Neuronal stem cell (in vitro differentiated cells): ENCODE measurements around the gene SELENOF.

Experiments used
- DNase-seq: peaks from one replicate; pipeline ENCODE4 v3.0.0-alpha.2; 2013; ENCODE audit warnings: low spot score
- H2AFZ ChIP-seq: one replicate; pipeline ENCODE4 v1.6.1; 2013; ENCODE audit warnings: mild to moderate bottlenecking, low read length, inconsistent platforms
- H2AK5ac ChIP-seq: 2 replicates; pipeline ENCODE4 v1.6.1; 2013; ENCODE audit warnings: low read depth, mild to moderate bottlenecking, inconsistent platforms, low read length, moderate library complexity, mixed read lengths
- H2BK120ac ChIP-seq: 2 replicates; pipeline ENCODE4 v1.6.1; 2013; ENCODE audit warnings: low read depth, mild to moderate bottlenecking, inconsistent platforms, low read length, moderate library complexity, mixed read lengths
- H2BK12ac ChIP-seq: one replicate; pipeline ENCODE4 v1.6.1; 2013; ENCODE audit warnings: low read length, inconsistent platforms
- H2BK15ac ChIP-seq: 2 replicates; pipeline ENCODE4 v1.6.1; 2013; ENCODE audit warnings: mild to moderate bottlenecking, low read length, inconsistent platforms, mixed read lengths
- H2BK5ac ChIP-seq: one replicate; pipeline ENCODE4 v1.6.1; 2013; ENCODE audit warnings: inconsistent platforms, mild to moderate bottlenecking, low read length, moderate library complexity
- H3K14ac ChIP-seq: one replicate; pipeline ENCODE4 v1.6.1; 2013; ENCODE audit warnings: low read length, inconsistent platforms
- H3K18ac ChIP-seq: 2 replicates; pipeline ENCODE4 v1.6.1; 2013; ENCODE audit warnings: low read length, inconsistent platforms
- H3K23ac ChIP-seq: 2 replicates; pipeline ENCODE4 v1.6.1; 2013; ENCODE audit warnings: low read depth, mild to moderate bottlenecking, mixed read lengths, low read length, inconsistent platforms; ENCODE audit not compliant: poor library complexity
- H3K27ac ChIP-seq: replicated peaks from 3 replicates; pipeline ENCODE4 v1.5.1; 2013; ENCODE audit warnings: low read length, inconsistent platforms
- H3K27me3 ChIP-seq, 3 experiments: 2 replicates each; pipeline ENCODE4 v1.6.1; 2013; ENCODE audit warnings: low read length in 3 of 3, mild to moderate bottlenecking in 2 of 3, inconsistent platforms in 1 of 3, low read depth in 1 of 3, mixed read lengths in 1 of 3, moderate library complexity in 1 of 3; ENCODE audit not compliant: control insufficient read depth in 3 of 3, insufficient read depth in 3 of 3
- H3K36me3 ChIP-seq, 2 donors: replicated peaks in 1 of 2; 2 replicates each; pipeline ENCODE4 v1.6.1; 2013; ENCODE audit warnings: low read length in 2 of 2; ENCODE audit not compliant: control insufficient read depth in 2 of 2, insufficient read depth in 2 of 2
- H3K4ac ChIP-seq: 2 replicates; pipeline ENCODE4 v1.6.1; 2013; ENCODE audit warnings: inconsistent platforms, mild to moderate bottlenecking, low read length, moderate library complexity
- H3K4me1 ChIP-seq, 2 donors: 1 replicate in 1 of 2; 2 replicates in 1 of 2; pipeline ENCODE4 v1.6.1; 2013; ENCODE audit warnings: low read length in 2 of 2, low read depth in 1 of 2; ENCODE audit not compliant: control insufficient read depth in 2 of 2, insufficient read depth in 1 of 2
- H3K4me2 ChIP-seq: one replicate; pipeline ENCODE4 v1.6.1; 2013; ENCODE audit warnings: mild to moderate bottlenecking, low read length, inconsistent platforms; ENCODE audit not compliant: insufficient read depth, poor library complexity, severe bottlenecking
- H3K4me3 ChIP-seq, 2 donors: 2 replicates each; pipeline ENCODE4 v1.5.1; 2013; ENCODE audit warnings: low read length in 2 of 2, mild to moderate bottlenecking in 2 of 2, inconsistent platforms in 1 of 2, moderate library complexity in 1 of 2
- H3K79me1 ChIP-seq: one replicate; pipeline ENCODE4 v1.6.1; 2013; ENCODE audit warnings: low read depth, mild to moderate bottlenecking, inconsistent platforms, low read length, moderate library complexity
- H3K9ac ChIP-seq: one replicate; pipeline ENCODE4 v1.6.1; 2013; ENCODE audit warnings: mild to moderate bottlenecking, low read depth, low read length, inconsistent platforms; ENCODE audit not compliant: poor library complexity
- H3K9me3 ChIP-seq, 2 donors: replicated peaks in 1 of 2; 2 replicates each; pipeline versions ENCODE3 to v1.6.1; 2013; ENCODE audit warnings: low read length in 2 of 2, mild to moderate bottlenecking in 2 of 2, inconsistent platforms in 1 of 2, low read depth in 1 of 2, mixed read lengths in 1 of 2, moderate library complexity in 1 of 2; ENCODE audit not compliant: control insufficient read depth in 2 of 2, insufficient read depth in 1 of 2
- H4K8ac ChIP-seq: one replicate; pipeline ENCODE4 v1.6.1; 2013; ENCODE audit warnings: low read depth, mild to moderate bottlenecking, inconsistent platforms, low read length, moderate library complexity
- H4K91ac ChIP-seq: one replicate; pipeline ENCODE4 v1.6.1; 2013; ENCODE audit warnings: low read length, low read depth, mild to moderate bottlenecking, inconsistent platforms; ENCODE audit not compliant: poor library complexity
- WGBS, 2 donors: extraction: QIAGEN DNeasy Blood & Tissue Kit; methylation state at CpG; one replicate each; pipeline ENCODE4 v1.1.7; 2013; ENCODE audit warnings: missing lambda C conversion rate in 2 of 2, mixed read lengths in 1 of 2; ENCODE audit not compliant: insufficient read length in 2 of 2, insufficient replicate concordance in 1 of 2; ENCODE audit errors: extremely low coverage in 2 of 2; 5-methylcytosine and 5-hydroxymethylcytosine counted together

Gene SELENOF

DNA sequence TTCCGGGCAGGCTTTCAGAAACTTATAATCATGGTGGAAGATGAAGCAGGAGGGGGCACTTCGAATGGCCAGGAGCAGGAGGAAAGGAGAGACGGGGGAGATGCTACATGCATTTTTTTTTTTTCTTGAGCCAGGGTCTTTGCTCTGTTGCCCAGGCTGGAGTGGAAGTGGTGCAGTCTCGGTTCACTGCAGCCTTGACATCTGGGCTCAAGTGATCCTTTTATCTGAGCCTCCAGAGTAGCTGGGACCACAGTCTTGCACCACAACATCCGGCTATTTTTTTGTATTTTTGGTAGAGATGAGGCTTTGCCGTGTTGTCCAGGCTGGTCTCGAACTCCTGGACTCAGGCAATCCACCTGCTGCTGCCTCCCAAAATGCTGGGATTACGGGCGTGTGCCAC, 61.6 kb downstream of the SELENOF start:
- no peaks in the 10 kb centered on the region for H3K36me3 ChIP-seq
- DNase-seq = no peak
- no CpG with 5 or more reads among the region's 9 CpGs for WGBS, 2 donors
- no peak overlapping the region for H2BK120ac ChIP-seq
- H3K14ac ChIP-seq = no peak overlapping the region
- no peaks in the 10 kb centered on the region for H3K79me1 ChIP-seq
- H3K27me3 ChIP-seq = no peaks in the 10 kb centered on the region
- no peak overlapping the region for H3K4me3 ChIP-seq
- H4K8ac ChIP-seq = no peak overlapping the region
- no peak overlapping the region for H3K4me2 ChIP-seq
- no peak overlapping the region for H2AK5ac ChIP-seq
- H3K23ac ChIP-seq = no peak overlapping the region
- no peaks in the 10 kb centered on the region for H3K4me1 ChIP-seq
- no peak overlapping the region for H4K91ac ChIP-seq
- H2BK12ac ChIP-seq = no peak overlapping the region
- H2BK5ac ChIP-seq = no peak overlapping the region
- no peak overlapping the region for H2AFZ ChIP-seq
- no peak overlapping the region for H2BK15ac ChIP-seq
- no peaks in the 10 kb centered on the region for H3K9me3 ChIP-seq
- no peak overlapping the region for H3K27ac ChIP-seq
- no peak overlapping the region for H3K9ac ChIP-seq
- no peak overlapping the region for H3K18ac ChIP-seq
- H3K4ac ChIP-seq = no peak overlapping the region

DNA sequence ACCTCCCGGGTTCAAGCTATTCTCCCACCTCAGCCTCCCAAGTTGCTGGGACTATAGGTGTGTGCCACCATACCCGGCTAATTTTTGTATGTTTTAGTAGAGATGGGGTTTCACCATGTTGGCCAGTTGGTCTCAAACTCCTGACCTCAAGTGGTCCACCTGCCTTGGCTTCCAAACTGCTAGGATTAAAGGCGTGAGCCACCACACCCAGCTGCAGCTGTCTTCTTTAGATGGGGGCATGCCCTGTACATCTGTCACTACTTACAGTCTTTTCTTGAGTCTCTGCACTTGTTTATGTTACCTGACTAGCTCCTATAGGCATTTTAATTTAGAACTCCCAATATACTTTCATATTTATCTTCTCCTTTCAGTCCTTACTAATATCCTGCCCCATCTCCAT, 64.2 kb downstream of the SELENOF start:
- no peak overlapping the region for H2AK5ac ChIP-seq
- H3K27me3 ChIP-seq = no peaks in the 10 kb centered on the region
- no peak overlapping the region for H2AFZ ChIP-seq
- DNase-seq = no peak
- no peak overlapping the region for H2BK5ac ChIP-seq
- H2BK12ac ChIP-seq = no peak overlapping the region
- no peaks in the 10 kb centered on the region for H3K4me1 ChIP-seq
- no peak overlapping the region for H4K91ac ChIP-seq
- H3K18ac ChIP-seq = no peak overlapping the region
- H3K4me2 ChIP-seq = no peak overlapping the region
- H3K9ac ChIP-seq = no peak overlapping the region
- WGBS, 2 donors = no CpG with 5 or more reads among the region's 3 CpGs
- no peak overlapping the region for H4K8ac ChIP-seq
- H2BK15ac ChIP-seq = no peak overlapping the region
- H3K9me3 ChIP-seq = no peaks in the 10 kb centered on the region
- H3K36me3 ChIP-seq = no peaks in the 10 kb centered on the region
- H2BK120ac ChIP-seq = no peak overlapping the region
- H3K4ac ChIP-seq = no peak overlapping the region
- H3K79me1 ChIP-seq = no peaks in the 10 kb centered on the region
- no peak overlapping the region for H3K27ac ChIP-seq
- no peak overlapping the region for H3K4me3 ChIP-seq
- no peak overlapping the region for H3K23ac ChIP-seq
- H3K14ac ChIP-seq = no peak overlapping the region

DNA sequence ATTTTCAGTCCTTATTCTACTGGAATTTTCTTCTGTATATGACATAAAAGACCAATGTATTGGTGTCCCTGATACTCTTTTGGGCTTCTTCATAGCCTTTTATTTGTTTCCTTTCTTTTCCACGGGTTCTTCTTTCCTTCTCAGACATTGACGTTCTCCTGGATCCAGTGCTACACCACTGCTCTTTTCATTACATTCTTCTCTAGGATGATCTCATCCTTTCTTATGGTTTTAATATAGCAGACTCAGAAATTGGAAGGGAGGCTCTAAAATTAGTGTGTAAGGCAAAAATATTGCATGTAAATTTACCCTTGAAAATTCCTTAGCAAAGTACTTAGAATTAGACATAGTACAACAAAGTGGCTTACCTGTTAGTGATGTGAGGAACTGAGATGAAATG, 65.3 kb downstream of the SELENOF start:
- Histone ChIP-seq H2BK5ac (no peak overlapping the region), H2BK12ac (no peak overlapping the region), H2AFZ (no peak overlapping the region), H4K91ac (no peak overlapping the region), H3K9me3 (no peaks in the 10 kb centered on the region), H3K23ac (no peak overlapping the region), H3K79me1 (no peaks in the 10 kb centered on the region), H2BK120ac (no peak overlapping the region), H3K9ac (no peak overlapping the region), H4K8ac (no peak overlapping the region), H3K18ac (no peak overlapping the region), H3K36me3 (no peaks in the 10 kb centered on the region), H3K4ac (no peak overlapping the region), H3K4me1 (no peaks in the 10 kb centered on the region), H3K27me3 (no peaks in the 10 kb centered on the region), H3K4me2 (no peak overlapping the region), H3K14ac (no peak overlapping the region), H2BK15ac (no peak overlapping the region), H3K27ac (no peak overlapping the region), H2AK5ac (no peak overlapping the region), H3K4me3 (no peak overlapping the region)
- no CpG with 5 or more reads among the region's 2 CpGs for WGBS, 2 donors
- no peak for DNase-seq

DNA sequence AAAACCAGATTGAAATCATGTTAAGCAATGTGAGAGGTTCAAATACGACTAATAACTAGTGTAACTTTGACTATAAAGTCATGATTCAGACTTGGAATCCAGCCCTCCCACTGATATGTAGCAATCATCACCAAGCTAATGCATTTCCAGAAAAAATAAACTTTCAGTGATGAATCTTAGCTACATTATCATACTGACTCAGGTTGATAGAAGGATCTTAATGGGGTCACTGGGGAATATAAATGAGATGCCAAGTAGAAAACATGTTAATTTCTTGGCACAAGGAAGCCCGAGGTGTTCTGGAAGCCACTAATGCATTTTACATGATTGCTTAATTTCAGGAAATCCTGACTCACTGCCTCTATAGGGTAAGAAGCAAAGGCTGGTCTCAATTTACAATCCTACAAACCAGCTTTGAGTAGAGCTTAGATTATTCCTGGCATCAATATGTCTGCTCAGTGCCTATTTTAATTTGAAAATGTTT, 67.7 kb downstream of the SELENOF start:
- H3K36me3 ChIP-seq = no peaks in the 10 kb centered on the region

More for the DNA sequence above, 67.7 kb downstream of the SELENOF start:
- no peaks in the 10 kb centered on the region for H3K79me1 ChIP-seq
- H4K8ac ChIP-seq = no peak overlapping the region
- WGBS, 2 donors = no CpG with 5 or more reads among the region's 2 CpGs
- no peak for DNase-seq
- no peak overlapping the region for H2AFZ ChIP-seq
- H3K9me3 ChIP-seq = no peaks in the 10 kb centered on the region
- H4K91ac ChIP-seq = no peak overlapping the region
- H3K9ac ChIP-seq = no peak overlapping the region
- H2BK15ac ChIP-seq = no peak overlapping the region
- no peaks in the 10 kb centered on the region for H3K4me1 ChIP-seq
- no peak overlapping the region for H3K4ac ChIP-seq
- no peak overlapping the region for H3K18ac ChIP-seq
- no peak overlapping the region for H3K4me3 ChIP-seq
- no peak overlapping the region for H3K27ac ChIP-seq
- H2AK5ac ChIP-seq = no peak overlapping the region
- no peak overlapping the region for H3K4me2 ChIP-seq
- no peaks in the 10 kb centered on the region for H3K27me3 ChIP-seq
- H2BK12ac ChIP-seq = no peak overlapping the region
- H3K14ac ChIP-seq = no peak overlapping the region
- no peak overlapping the region for H3K23ac ChIP-seq
- H2BK120ac ChIP-seq = no peak overlapping the region
- no peak overlapping the region for H2BK5ac ChIP-seq
